ENCODE measurements around the gene IL31RA.

- no peak for TF ChIP-seq CTCF (IDR thresholded peaks at IDR 0.05; ENCODE audit: low read length)
- no peak for TF ChIP-seq EZH2 (optimal IDR thresholded peaks at IDR 0.05; ENCODE audit: low read depth, low read length)
- TF ChIP-seq EZH2phosphoT487 (IDR thresholded peaks at IDR 0.05; ENCODE audit: low read length): no peak
Measured at GRCh38 chr5:55933377-55934114, 82.4 kb downstream of the IL31RA start.

Measured in MM.1S (cell line).